ENCODE measurements around the gene LRRC8E. TPM values are rescaled to one million over a fixed set of nuclear protein-coding genes. Genes with fewer than 3 reads are reported as not detected.

Gene LRRC8E
- polyA plus RNA-seq, 4 donors = 0.27 to 0.71 (median 0.60) TPM

DNA sequence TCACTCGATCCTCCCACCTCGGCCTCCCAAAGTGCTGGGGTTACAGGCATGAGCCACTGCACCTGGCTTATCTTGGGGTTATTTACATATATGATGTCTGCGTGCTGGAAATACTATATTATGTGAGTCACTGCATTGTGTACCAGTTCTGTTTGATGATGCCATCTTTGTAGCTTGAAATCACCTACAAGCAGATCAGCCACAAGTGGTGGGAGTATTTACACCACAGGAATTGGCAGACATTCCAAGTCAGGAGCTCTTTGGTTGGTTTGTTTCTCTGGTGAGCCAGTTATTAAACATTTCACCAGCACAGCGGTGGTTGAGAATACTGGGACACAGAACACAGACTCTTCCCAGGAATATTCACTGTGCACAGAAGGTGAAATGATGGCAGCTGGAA lies 59.6 kb downstream of the LRRC8E start:
- H3K9me3 ChIP-seq (ENCODE audit: control insufficient read depth in 2 of 2, insufficient read depth in 1 of 2, low read depth in 1 of 2, low read length in 1 of 2) = no peaks in the 10 kb centered on the region
- no peak for FAIRE-seq
- H3K27ac ChIP-seq (ENCODE audit: low read depth in 1 of 3, low read length in 2 of 3) = no peak overlapping the region
- no peaks in the 10 kb centered on the region for H3K27me3 ChIP-seq (ENCODE audit: control insufficient read depth in 3 of 3, insufficient read depth in 3 of 3, low read length in 3 of 3)
- DNase-seq = no peak
- no peak overlapping the region for H3K4me3 ChIP-seq (ENCODE audit: low read depth in 1 of 3, low read length in 3 of 3)
- 90 to 93% (median 93%) methylated on average over 4 of the region's 4 CpGs for WGBS, 3 donors
- H3K4me1 ChIP-seq (ENCODE audit: control insufficient read depth in 3 of 3, insufficient read depth in 2 of 3, low read depth in 1 of 3, low read length in 2 of 3) = no peaks in the 10 kb centered on the region
- H3K36me3 ChIP-seq (ENCODE audit: control insufficient read depth in 3 of 3, insufficient read depth in 2 of 3, low read depth in 1 of 3, low read length in 3 of 3) = no peaks in the 10 kb centered on the region

Other genes with a start within 250 kb of the LRRC8E start
- 10 to 100 TPM in 1 of 4 donors, 1 to 10 TPM in 1, under 1 TPM in 1, not detected in 1; 0.78 to 10.2 (median 8.1) TPM for gene RETN, start 219.5 kb upstream of the LRRC8E start, polyA plus RNA-seq
- 1 to 10 TPM in 1 of 4 donors, under 1 TPM in 3; 0.03 to 1.4 (median 0.48) TPM for gene MCEMP1, start 211.4 kb upstream of the LRRC8E start, polyA plus RNA-seq
- gene TRAPPC5, start 207.7 kb upstream of the LRRC8E start, polyA plus RNA-seq = 100 to 1,000 TPM in 2 of 4 donors, 10 to 100 TPM in 2; 47.9 to 166 (median 95.4) TPM
- gene FCER2, start 186.4 kb upstream of the LRRC8E start, polyA plus RNA-seq = under 1 TPM in 2 of 4 donors, not detected in 2; 0.27 to 0.90 TPM
- gene CLEC4G, start 156.4 kb upstream of the LRRC8E start, polyA plus RNA-seq = 1 to 10 TPM in 1 of 4 donors, under 1 TPM in 2, not detected in 1; 0.18 to 1.9 (median 0.73) TPM
- gene CD209, start 141.0 kb upstream of the LRRC8E start, polyA plus RNA-seq = 10 to 100 TPM in 1 of 4 donors, 1 to 10 TPM in 2, under 1 TPM in 1; 0.67 to 13.6 (median 3.3) TPM
- gene CLEC4M, start 125.3 kb upstream of the LRRC8E start, polyA plus RNA-seq = under 1 TPM in 2 of 4 donors, not detected in 2; 0.12 to 0.61 TPM
- gene EVI5L, start 58.3 kb upstream of the LRRC8E start, polyA plus RNA-seq = 1 to 10 TPM; 2.9 to 8.4 (median 5.6) TPM
- under 1 TPM in 2 of 4 donors, not detected in 2; 0.22 to 0.47 TPM for gene PRR36, start 14.1 kb upstream of the LRRC8E start, polyA plus RNA-seq
- 10 to 100 TPM; 17.3 to 27.5 (median 21.6) TPM for gene MAP2K7, start 15.4 kb downstream of the LRRC8E start, polyA plus RNA-seq
- 1 to 10 TPM in 1 of 4 donors, under 1 TPM in 1, not detected in 2; 0.21 to 1.4 TPM for gene TGFBR3L, start 26.3 kb downstream of the LRRC8E start, polyA plus RNA-seq
- 10 to 100 TPM; 12.4 to 17.3 (median 16.4) TPM for gene SNAPC2, start 31.8 kb downstream of the LRRC8E start, polyA plus RNA-seq
- 1 to 10 TPM in 1 of 4 donors, under 1 TPM in 1, not detected in 2; 0.77 to 1.1 TPM for gene CTXN1, start 37.6 kb downstream of the LRRC8E start, polyA plus RNA-seq
- 10 to 100 TPM; 40.2 to 81.4 (median 68.9) TPM for gene TIMM44, start 55.2 kb downstream of the LRRC8E start, polyA plus RNA-seq
- 10 to 100 TPM; 14.6 to 51.1 (median 26.4) TPM for gene ELAVL1, start 117.1 kb downstream of the LRRC8E start, polyA plus RNA-seq
- gene CCL25, start 164.2 kb downstream of the LRRC8E start, polyA plus RNA-seq = 100 to 1,000 TPM; 156 to 831 (median 414) TPM